HG03025 (cell line): ENCODE results near the gene RNF157.

Source experiments
- ATAC-seq: cut with Tn5 transposase; IDR thresholded peaks from one replicate; pipeline ENCODE4 v1.9.1; 2021; ENCODE audit warnings: mild to moderate bottlenecking, moderate library complexity; ENCODE audit not compliant: unreplicated experiment, low FRiP score

RNF157 gene

GRCh38 chr17:76240461-76241203 lies at the start of gene RNF157:
RNF157 (minus strand) TSS chr17:76240493; CDS start chr17:76240240, 253 bp downstream.
- ATAC-seq = no peak

- ATAC-seq = no peak
Measured at GRCh38 chr17:76281573-76282371, 41.5 kb upstream of the RNF157 start.

GRCh38 chr17:76280650-76281049 lies 40.4 kb upstream of the RNF157 start:
- ATAC-seq = no peak

GRCh38 chr17:76279742-76280287 lies 39.5 kb upstream of the RNF157 start:
- no peak for ATAC-seq

- no peak for ATAC-seq
Measured at GRCh38 chr17:76278952-76279741, 38.9 kb upstream of the RNF157 start.

- ATAC-seq = no peak
Measured at GRCh38 chr17:76278268-76278908, 38.1 kb upstream of the RNF157 start.

- no peak for ATAC-seq
Measured at GRCh38 chr17:76277300-76278267, 37.3 kb upstream of the RNF157 start.

- ATAC-seq = no peak
Measured at GRCh38 chr17:76276461-76277299, 36.4 kb upstream of the RNF157 start.

GRCh38 chr17:76276069-76276431 lies 35.8 kb upstream of the RNF157 start:
- ATAC-seq = no peak

GRCh38 chr17:76275382-76276068 lies 35.2 kb upstream of the RNF157 start:
- no peak for ATAC-seq

GRCh38 chr17:76274112-76274956 lies 34.0 kb upstream of the RNF157 start:
- no peak for ATAC-seq

GRCh38 chr17:76273445-76274111 lies 33.3 kb upstream of the RNF157 start:
- no peak for ATAC-seq

GRCh38 chr17:76272541-76273444 lies 32.5 kb upstream of the RNF157 start:
- no peak for ATAC-seq

- ATAC-seq = no peak
Measured at GRCh38 chr17:76271669-76272540, 31.6 kb upstream of the RNF157 start.
